OCI-LY7 (cell line): ENCODE results near the gene BCL2L15.

Source experiments
- EZH2phosphoT487 ChIP-seq: fragments of 200-600 bp; sonication (generic); IDR thresholded peaks from 2 replicates; pipeline ENCODE4 v1.6.1; 2018; ENCODE audit warnings: low read depth, borderline replicate concordance, mild to moderate bottlenecking, mixed run types, antibody characterized with exemption, low read length, moderate library complexity, mixed read lengths
- TF ChIP-seq, protein P1 (sequence below): fragments of 200-600 bp; sonication (generic); conservative IDR thresholded peaks from 2 replicates; pipeline ENCODE4 v1.5.1; 2014; ENCODE audit warnings: mild to moderate bottlenecking, antibody characterized with exemption, low read length, moderate library complexity, mixed read lengths

DNA sequence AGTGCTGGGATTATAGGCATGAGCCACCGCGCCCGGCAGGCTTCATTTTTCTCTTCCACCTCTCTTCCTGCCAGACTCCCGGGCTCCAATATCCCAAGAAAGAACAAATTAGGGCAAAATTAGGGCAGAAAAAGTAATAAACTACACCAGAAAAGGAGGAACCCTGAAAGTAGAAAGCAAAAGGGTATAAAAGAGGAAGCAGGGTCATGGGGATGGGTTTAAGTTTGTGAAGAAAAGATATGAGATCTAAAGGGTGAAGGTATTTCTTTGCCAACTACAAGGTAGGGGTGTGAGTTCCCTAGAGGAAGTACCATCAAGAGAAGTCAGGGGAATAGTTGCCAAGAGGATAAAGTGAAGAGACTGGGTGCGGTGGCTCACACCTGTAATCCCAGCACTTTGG lies 25.7 kb downstream of the BCL2L15 start:
- TF ChIP-seq, protein P1, sequence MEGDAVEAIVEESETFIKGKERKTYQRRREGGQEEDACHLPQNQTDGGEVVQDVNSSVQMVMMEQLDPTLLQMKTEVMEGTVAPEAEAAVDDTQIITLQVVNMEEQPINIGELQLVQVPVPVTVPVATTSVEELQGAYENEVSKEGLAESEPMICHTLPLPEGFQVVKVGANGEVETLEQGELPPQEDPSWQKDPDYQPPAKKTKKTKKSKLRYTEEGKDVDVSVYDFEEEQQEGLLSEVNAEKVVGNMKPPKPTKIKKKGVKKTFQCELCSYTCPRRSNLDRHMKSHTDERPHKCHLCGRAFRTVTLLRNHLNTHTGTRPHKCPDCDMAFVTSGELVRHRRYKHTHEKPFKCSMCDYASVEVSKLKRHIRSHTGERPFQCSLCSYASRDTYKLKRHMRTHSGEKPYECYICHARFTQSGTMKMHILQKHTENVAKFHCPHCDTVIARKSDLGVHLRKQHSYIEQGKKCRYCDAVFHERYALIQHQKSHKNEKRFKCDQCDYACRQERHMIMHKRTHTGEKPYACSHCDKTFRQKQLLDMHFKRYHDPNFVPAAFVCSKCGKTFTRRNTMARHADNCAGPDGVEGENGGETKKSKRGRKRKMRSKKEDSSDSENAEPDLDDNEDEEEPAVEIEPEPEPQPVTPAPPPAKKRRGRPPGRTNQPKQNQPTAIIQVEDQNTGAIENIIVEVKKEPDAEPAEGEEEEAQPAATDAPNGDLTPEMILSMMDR: no peak
- TF ChIP-seq EZH2phosphoT487: no peak
